ENCODE data around the gene CNPY3. TPM values are rescaled to one million over a fixed set of nuclear protein-coding genes. Genes with fewer than 3 reads are reported as not detected.

Gene CNPY3
- total and polyA plus RNA-seq, 10 donors = 82.2 to 115 (median 106) TPM

DNA sequence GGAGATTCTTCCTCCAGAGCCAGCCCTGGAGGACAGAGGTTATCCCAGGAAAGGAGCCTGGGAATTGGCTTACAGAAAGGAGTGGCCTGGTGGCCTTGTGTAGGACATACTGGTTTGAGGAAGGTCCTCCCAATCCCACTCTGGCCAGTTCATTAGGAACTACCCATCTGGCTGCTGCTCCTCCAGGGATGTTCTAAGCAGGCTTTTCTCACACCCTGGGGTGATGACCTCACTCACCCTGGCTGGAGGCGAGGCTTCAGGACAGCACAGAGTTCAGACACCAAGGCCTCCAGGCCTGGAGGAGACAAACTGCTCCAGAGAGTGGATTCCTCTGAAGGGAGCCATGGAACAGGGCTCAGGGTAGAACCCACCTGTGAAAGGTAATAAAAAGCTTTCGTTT lies 40.2 kb downstream of the CNPY3 start:
- Histone ChIP-seq H3K27me3 (replicated peaks in 1 of 7) (no peaks in the 10 kb centered on the region), H3K36me3 (peaks cover 0 to 98% (median 47%) of the 10 kb centered on the region in 6 donors), H3K4me3 (no peak overlapping the region), H3K4me1 (peaks cover 0 to 7% (median 0%) of the 10 kb centered on the region in 6 donors), H3K9me3 (no peaks in the 10 kb centered on the region), H3K27ac (no peak overlapping the region)
- intact Hi-C loops (cut with DNase I; ENCODE audit: low total_unique reads) = no loop called here
- 92 to 100% (median 95%) methylated on average over 2 of the region's 2 CpGs for WGBS, 5 donors
- no peak for TF ChIP-seq POLR2A (IDR thresholded peaks at IDR 0.05)
- no peak for TF ChIP-seq POLR2AphosphoS5 (IDR thresholded peaks at IDR 0.05)
- TF ChIP-seq, protein P1, sequence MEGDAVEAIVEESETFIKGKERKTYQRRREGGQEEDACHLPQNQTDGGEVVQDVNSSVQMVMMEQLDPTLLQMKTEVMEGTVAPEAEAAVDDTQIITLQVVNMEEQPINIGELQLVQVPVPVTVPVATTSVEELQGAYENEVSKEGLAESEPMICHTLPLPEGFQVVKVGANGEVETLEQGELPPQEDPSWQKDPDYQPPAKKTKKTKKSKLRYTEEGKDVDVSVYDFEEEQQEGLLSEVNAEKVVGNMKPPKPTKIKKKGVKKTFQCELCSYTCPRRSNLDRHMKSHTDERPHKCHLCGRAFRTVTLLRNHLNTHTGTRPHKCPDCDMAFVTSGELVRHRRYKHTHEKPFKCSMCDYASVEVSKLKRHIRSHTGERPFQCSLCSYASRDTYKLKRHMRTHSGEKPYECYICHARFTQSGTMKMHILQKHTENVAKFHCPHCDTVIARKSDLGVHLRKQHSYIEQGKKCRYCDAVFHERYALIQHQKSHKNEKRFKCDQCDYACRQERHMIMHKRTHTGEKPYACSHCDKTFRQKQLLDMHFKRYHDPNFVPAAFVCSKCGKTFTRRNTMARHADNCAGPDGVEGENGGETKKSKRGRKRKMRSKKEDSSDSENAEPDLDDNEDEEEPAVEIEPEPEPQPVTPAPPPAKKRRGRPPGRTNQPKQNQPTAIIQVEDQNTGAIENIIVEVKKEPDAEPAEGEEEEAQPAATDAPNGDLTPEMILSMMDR (IDR thresholded peaks at IDR 0.05 in 8 of 11, conservative IDR thresholded peaks at IDR 0.05 in 3 of 11) = no peak
- no peak for DNase-seq

DNA sequence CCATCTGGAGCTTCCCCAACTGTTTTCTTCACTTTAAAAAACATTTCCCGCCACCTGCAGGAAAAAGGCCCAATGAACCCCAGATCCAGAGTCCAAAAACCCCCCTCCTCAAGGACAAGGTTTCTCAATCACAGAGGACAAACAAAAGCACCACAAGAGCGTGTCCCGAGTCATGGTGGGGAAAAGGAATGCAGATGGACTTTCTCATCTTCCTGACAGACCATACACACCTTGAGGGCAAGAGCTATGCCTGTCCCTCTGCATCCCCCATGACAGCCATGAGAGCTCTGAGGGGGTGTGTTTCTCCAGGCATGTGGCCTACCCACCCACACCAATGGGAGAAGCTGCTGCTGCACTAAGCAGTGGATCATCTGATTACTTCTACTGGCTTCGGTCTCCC lies 40.7 kb downstream of the CNPY3 start:
- Histone ChIP-seq H3K4me1 (peaks cover 0 to 12% (median 1%) of the 10 kb centered on the region in 6 donors), H3K9me3 (no peaks in the 10 kb centered on the region), H3K4me3 (no peak overlapping the region), H3K36me3 (peaks cover 0 to 98% (median 42%) of the 10 kb centered on the region in 6 donors), H3K27me3 (replicated peaks in 1 of 7) (no peaks in the 10 kb centered on the region), H3K27ac (no peak overlapping the region)
- TF ChIP-seq POLR2A (IDR thresholded peaks at IDR 0.05) = no peak
- TF ChIP-seq POLR2AphosphoS5 (IDR thresholded peaks at IDR 0.05) = no peak
- TF ChIP-seq, protein P1 (IDR thresholded peaks at IDR 0.05 in 8 of 11, conservative IDR thresholded peaks at IDR 0.05 in 3 of 11) = no peak
- WGBS, 5 donors = 94 to 97% (median 96%) methylated on average over 3 to 4 of the region's 4 CpGs
- intact Hi-C loops (cut with DNase I; ENCODE audit: low total_unique reads) = no loop called here
- no peak for DNase-seq

DNA sequence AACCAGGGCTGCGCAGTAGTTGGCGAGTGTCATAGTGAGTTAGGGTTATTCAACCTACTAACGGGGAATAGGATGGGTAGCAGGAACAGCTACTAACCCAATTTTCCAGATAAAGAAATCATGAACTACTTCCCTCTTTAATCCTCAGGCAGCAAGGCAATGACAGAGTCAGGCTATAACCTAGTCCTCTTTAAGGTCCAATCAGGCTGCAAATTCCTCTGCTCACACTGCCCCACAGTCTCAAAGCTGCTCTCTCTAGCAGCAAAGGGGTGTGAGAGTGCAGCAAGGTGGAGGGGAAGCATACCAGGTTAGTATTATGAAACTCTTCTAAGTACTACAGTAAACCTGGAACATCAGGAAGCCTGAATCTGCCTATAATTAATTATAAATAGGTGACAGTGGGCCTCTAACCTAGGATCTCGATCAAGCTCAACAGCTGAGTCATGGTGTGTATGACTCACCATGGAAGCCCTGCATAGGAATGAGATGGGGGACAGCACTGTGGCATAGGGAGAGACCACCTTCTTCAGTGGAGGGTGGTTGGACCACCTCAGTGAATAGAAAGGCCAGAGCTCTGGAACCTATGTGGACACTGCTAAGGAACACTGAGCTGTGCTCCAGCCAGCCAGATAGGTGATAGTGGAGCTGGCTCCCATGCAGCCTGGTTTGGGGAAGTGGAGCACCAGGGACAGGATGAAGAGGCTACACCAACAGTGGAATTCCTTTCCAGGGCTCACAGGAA lies 41.8 kb downstream of the CNPY3 start:
- Histone ChIP-seq H3K9me3 (no peaks in the 10 kb centered on the region), H3K27me3 (replicated peaks in 1 of 7) (no peaks in the 10 kb centered on the region), H3K36me3 (peaks cover 0 to 91% (median 33%) of the 10 kb centered on the region in 6 donors), H3K27ac (no peak overlapping the region), H3K4me3 (no peak overlapping the region), H3K4me1 (peaks cover 0 to 24% (median 7%) of the 10 kb centered on the region in 6 donors)
- DNase-seq = no peak
- WGBS, 5 donors = 62 to 80% (median 72%) methylated on average over 4 of the region's 4 CpGs
- TF ChIP-seq, protein P1 (IDR thresholded peaks at IDR 0.05 in 8 of 11, conservative IDR thresholded peaks at IDR 0.05 in 3 of 11) = no peak
- TF ChIP-seq POLR2A (IDR thresholded peaks at IDR 0.05) (no peak), POLR2AphosphoS5 (IDR thresholded peaks at IDR 0.05) (no peak)
- intact Hi-C loops (cut with DNase I; ENCODE audit: low total_unique reads) = no loop called here

DNA sequence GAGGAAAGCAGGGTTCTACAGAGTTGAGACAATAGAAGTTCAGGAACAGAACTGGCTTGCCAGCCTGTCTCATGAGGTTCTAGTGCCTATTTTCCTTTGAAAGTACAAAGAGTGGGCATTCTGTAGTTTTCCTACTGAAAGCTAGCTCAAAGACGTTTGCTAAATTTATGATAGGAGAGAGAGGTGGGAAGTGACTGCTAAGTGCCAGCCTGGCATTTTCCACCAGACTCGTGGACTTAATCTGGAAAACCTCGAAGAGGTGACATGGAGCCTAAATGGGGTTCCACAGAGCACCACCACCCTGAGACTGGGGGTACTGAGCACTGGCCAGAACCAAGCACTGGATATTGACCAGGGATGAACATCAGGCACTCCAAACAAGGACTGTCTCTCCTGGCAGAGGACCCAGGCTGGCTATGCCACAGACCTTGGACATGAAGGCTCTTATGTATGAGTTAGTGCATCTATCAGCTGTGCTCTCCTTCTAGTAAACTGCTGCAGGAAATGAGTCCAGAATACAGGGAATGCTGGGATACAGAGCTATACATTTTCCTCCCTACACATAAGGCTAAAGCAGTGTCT lies 42.6 kb downstream of the CNPY3 start:
- no peak overlapping the region for H3K27ac ChIP-seq

More for the DNA sequence above, 42.6 kb downstream of the CNPY3 start:
- Histone ChIP-seq H3K27me3 (replicated peaks in 1 of 7) (no peaks in the 10 kb centered on the region), H3K4me1 (peaks cover 3 to 31% (median 14%) of the 10 kb centered on the region in 6 donors), H3K4me3 (no peak overlapping the region), H3K36me3 (peaks cover 0 to 83% (median 26%) of the 10 kb centered on the region in 6 donors), H3K9me3 (no peaks in the 10 kb centered on the region)
- WGBS, 5 donors = 81 to 93% (median 82%) methylated on average over 3 of the region's 3 CpGs
- intact Hi-C loops (cut with DNase I; ENCODE audit: low total_unique reads) = no loop called here
- DNase-seq = no peak
- TF ChIP-seq POLR2A (IDR thresholded peaks at IDR 0.05) (no peak), POLR2AphosphoS5 (IDR thresholded peaks at IDR 0.05) (no peak)
- TF ChIP-seq, protein P1 (IDR thresholded peaks at IDR 0.05 in 8 of 11, conservative IDR thresholded peaks at IDR 0.05 in 3 of 11) = no peak

All from spleen (tissue), 11 donors.